Ishikawa (cell line): ENCODE data around the gene SGCE.

Source experiments
- CEBPB ChIP-seq: IDR thresholded peaks from 2 replicates; pipeline ENCODE4 v1.6.1; 2012
- NFIC ChIP-seq: IDR thresholded peaks from 2 replicates; pipeline ENCODE4 v1.6.1; 2012
- RAD21 ChIP-seq: IDR thresholded peaks from 2 replicates; pipeline ENCODE4 v1.6.1; 2012; ENCODE audit warnings: low read depth
- TAF1 ChIP-seq: IDR thresholded peaks from 2 replicates; pipeline ENCODE4 v1.6.1; 2012; ENCODE audit warnings: low read depth, mild to moderate bottlenecking
- TEAD4 ChIP-seq: IDR thresholded peaks from 2 replicates; pipeline ENCODE4 v1.6.1; 2012
- YY1 ChIP-seq: IDR thresholded peaks from 2 replicates; pipeline ENCODE4 v1.6.1; 2012; ENCODE audit warnings: low read depth
- ZBTB7A ChIP-seq: IDR thresholded peaks from 2 replicates; pipeline ENCODE4 v1.6.1; 2012; ENCODE audit warnings: low read depth
- TF ChIP-seq, protein P1 (sequence below): IDR thresholded peaks from 2 replicates; pipeline ENCODE4 v1.6.1; 2012; ENCODE audit warnings: low read depth, mild to moderate bottlenecking
- TF ChIP-seq, protein P2 (sequence below): IDR thresholded peaks from 2 replicates; pipeline ENCODE4 v1.6.1; 2012

GRCh38 chr7:94700926-94701554 lies 45.1 kb upstream of the SGCE start:
- TF ChIP-seq, protein P1, sequence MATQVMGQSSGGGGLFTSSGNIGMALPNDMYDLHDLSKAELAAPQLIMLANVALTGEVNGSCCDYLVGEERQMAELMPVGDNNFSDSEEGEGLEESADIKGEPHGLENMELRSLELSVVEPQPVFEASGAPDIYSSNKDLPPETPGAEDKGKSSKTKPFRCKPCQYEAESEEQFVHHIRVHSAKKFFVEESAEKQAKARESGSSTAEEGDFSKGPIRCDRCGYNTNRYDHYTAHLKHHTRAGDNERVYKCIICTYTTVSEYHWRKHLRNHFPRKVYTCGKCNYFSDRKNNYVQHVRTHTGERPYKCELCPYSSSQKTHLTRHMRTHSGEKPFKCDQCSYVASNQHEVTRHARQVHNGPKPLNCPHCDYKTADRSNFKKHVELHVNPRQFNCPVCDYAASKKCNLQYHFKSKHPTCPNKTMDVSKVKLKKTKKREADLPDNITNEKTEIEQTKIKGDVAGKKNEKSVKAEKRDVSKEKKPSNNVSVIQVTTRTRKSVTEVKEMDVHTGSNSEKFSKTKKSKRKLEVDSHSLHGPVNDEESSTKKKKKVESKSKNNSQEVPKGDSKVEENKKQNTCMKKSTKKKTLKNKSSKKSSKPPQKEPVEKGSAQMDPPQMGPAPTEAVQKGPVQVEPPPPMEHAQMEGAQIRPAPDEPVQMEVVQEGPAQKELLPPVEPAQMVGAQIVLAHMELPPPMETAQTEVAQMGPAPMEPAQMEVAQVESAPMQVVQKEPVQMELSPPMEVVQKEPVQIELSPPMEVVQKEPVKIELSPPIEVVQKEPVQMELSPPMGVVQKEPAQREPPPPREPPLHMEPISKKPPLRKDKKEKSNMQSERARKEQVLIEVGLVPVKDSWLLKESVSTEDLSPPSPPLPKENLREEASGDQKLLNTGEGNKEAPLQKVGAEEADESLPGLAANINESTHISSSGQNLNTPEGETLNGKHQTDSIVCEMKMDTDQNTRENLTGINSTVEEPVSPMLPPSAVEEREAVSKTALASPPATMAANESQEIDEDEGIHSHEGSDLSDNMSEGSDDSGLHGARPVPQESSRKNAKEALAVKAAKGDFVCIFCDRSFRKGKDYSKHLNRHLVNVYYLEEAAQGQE = no peak
- 0 out of 2 replicates have a peak, but pooled peaks have one; percentile 24 for TF ChIP-seq CEBPB
- no peak for TF ChIP-seq TAF1
- TF ChIP-seq, protein P2, sequence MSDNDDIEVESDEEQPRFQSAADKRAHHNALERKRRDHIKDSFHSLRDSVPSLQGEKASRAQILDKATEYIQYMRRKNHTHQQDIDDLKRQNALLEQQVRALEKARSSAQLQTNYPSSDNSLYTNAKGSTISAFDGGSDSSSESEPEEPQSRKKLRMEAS = no peak
- no peak for TF ChIP-seq TEAD4
- TF ChIP-seq YY1 = no peak
- no peak for TF ChIP-seq ZBTB7A
- TF ChIP-seq NFIC = no peak
- no peak for TF ChIP-seq RAD21
